ENCODE data around the gene AGPS. TPM values are rescaled to one million over a fixed set of nuclear protein-coding genes. Genes with fewer than 3 reads are reported as not detected.

AGPS gene
- polyA plus RNA-seq, 3 donors, result 7.1 to 26.9 (median 16.7) TPM

GRCh38 chr2:177537213-177537612 is 144.6 kb downstream of the AGPS start:
- no peak for TF ChIP-seq CTCF (IDR thresholded peaks at IDR 0.05)
- Mint-ChIP-seq H3K9me3 (no peaks in the 10 kb centered on the region), H3K27me3 (ENCODE audit: low read depth in 3 of 3) (no peaks in the 10 kb centered on the region), H3K4me3 (no peak overlapping the region), H3K27ac (no peak overlapping the region), H3K36me3 (peaks cover 14 to 22% of the 10 kb centered on the region in 2 donors), H3K4me1 (no peaks in the 10 kb centered on the region)
- H2AFZ ChIP-seq (ENCODE audit: insufficient read depth, low read depth, low read length, poor library complexity, severe bottlenecking), result no peak overlapping the region
- H3K36me3 ChIP-seq (replicated peaks in 1 of 2; ENCODE audit: control insufficient read depth in 1 of 2, insufficient read depth in 2 of 2, low read length in 2 of 2), result peaks cover 14 to 44% of the 10 kb centered on the region in 2 donors
- H3K4me1 ChIP-seq (ENCODE audit: control insufficient read depth in 1 of 2, insufficient read depth in 2 of 2, low read length in 2 of 2), result no peaks in the 10 kb centered on the region
- no peaks in the 10 kb centered on the region for H3K9me3 ChIP-seq (replicated peaks in 1 of 2; ENCODE audit: control insufficient read depth in 1 of 2, insufficient read depth in 1 of 2, low read length in 2 of 2)
- H3K79me2 ChIP-seq (ENCODE audit: insufficient read depth, low read length), result no peaks in the 10 kb centered on the region
- WGBS (ENCODE audit: insufficient coverage), result no CpG with 5 or more reads among the region's 1 CpG
- no peaks in the 10 kb centered on the region for H3K27me3 ChIP-seq (ENCODE audit: control insufficient read depth in 2 of 2, insufficient read depth in 2 of 2, low read length in 2 of 2)
- no peaks in the 10 kb centered on the region for H4K20me1 ChIP-seq (ENCODE audit: insufficient read depth, low read length)
- H3K9ac ChIP-seq (ENCODE audit: insufficient read depth, low read length, poor library complexity, severe bottlenecking), result no peak overlapping the region
- DNase-seq, result no peak
- H3K4me3 ChIP-seq (replicated peaks in 1 of 3; ENCODE audit: low read depth in 2 of 3, low read length in 3 of 3), result no peak overlapping the region
- intact Hi-C loops (cut with micrococcal nuclease), result no loop called here
- H3K4me2 ChIP-seq (replicated peaks; ENCODE audit: extremely low read depth, low read length, poor library complexity, severe bottlenecking), result no peak overlapping the region
- no peak overlapping the region for H3K27ac ChIP-seq (ENCODE audit: low read depth in 1 of 2, low read length in 2 of 2)

- H3K36me3 ChIP-seq (replicated peaks in 1 of 2; ENCODE audit: control insufficient read depth in 1 of 2, insufficient read depth in 2 of 2, low read length in 2 of 2), result peaks cover 14 to 41% of the 10 kb centered on the region in 2 donors
- no peak for TF ChIP-seq CTCF (IDR thresholded peaks at IDR 0.05)
- no peaks in the 10 kb centered on the region for H4K20me1 ChIP-seq (ENCODE audit: insufficient read depth, low read length)
- H3K4me3 ChIP-seq (replicated peaks in 1 of 3; ENCODE audit: low read depth in 2 of 3, low read length in 3 of 3), result no peak overlapping the region
- no peaks in the 10 kb centered on the region for H3K27me3 ChIP-seq (ENCODE audit: control insufficient read depth in 2 of 2, insufficient read depth in 2 of 2, low read length in 2 of 2)
- no peak overlapping the region for H3K9ac ChIP-seq (ENCODE audit: insufficient read depth, low read length, poor library complexity, severe bottlenecking)
- no CpG with 5 or more reads among the region's 3 CpGs for WGBS (ENCODE audit: insufficient coverage)
- H3K36me3 Mint-ChIP-seq, result peaks cover 16 to 22% of the 10 kb centered on the region in 2 donors
- H3K4me1 Mint-ChIP-seq, result no peaks in the 10 kb centered on the region
- DNase-seq, result no peak
- H3K79me2 ChIP-seq (ENCODE audit: insufficient read depth, low read length), result no peaks in the 10 kb centered on the region
- no peak overlapping the region for H3K27ac Mint-ChIP-seq
- H3K27ac ChIP-seq (ENCODE audit: low read depth in 1 of 2, low read length in 2 of 2), result no peak overlapping the region
- H3K4me3 Mint-ChIP-seq, result no peak overlapping the region
- H3K4me2 ChIP-seq (replicated peaks; ENCODE audit: extremely low read depth, low read length, poor library complexity, severe bottlenecking), result no peak overlapping the region
- intact Hi-C loops (cut with micrococcal nuclease), result no loop called here
- no peaks in the 10 kb centered on the region for H3K9me3 ChIP-seq (replicated peaks in 1 of 2; ENCODE audit: control insufficient read depth in 1 of 2, insufficient read depth in 1 of 2, low read length in 2 of 2)
- H3K4me1 ChIP-seq (ENCODE audit: control insufficient read depth in 1 of 2, insufficient read depth in 2 of 2, low read length in 2 of 2), result no peaks in the 10 kb centered on the region
- H3K27me3 Mint-ChIP-seq (ENCODE audit: low read depth in 3 of 3), result no peaks in the 10 kb centered on the region
- H3K9me3 Mint-ChIP-seq, result no peaks in the 10 kb centered on the region
- no peak overlapping the region for H2AFZ ChIP-seq (ENCODE audit: insufficient read depth, low read depth, low read length, poor library complexity, severe bottlenecking)
Measured at GRCh38 chr2:177537636-177538035, 145.1 kb downstream of the AGPS start.

Measured in CD14-positive monocyte (primary cell).